Liver (tissue), 3 donors: ENCODE data around the gene CDH26.

Experiments used
- FOXA1 ChIP-seq: IDR thresholded peaks from 2 replicates; pipeline ENCODE4 v1.6.1; 2016; ENCODE audit warnings: antibody characterized with exemption
- GABPA ChIP-seq, 2 donors: IDR thresholded peaks in 1 of 2; conservative IDR thresholded peaks in 1 of 2; 2 replicates each; pipeline ENCODE4 v1.6.1; 2016; ENCODE audit warnings: antibody characterized with exemption in 2 of 2, mild to moderate bottlenecking in 1 of 2, moderate library complexity in 1 of 2
- RXRA ChIP-seq, 2 donors: IDR thresholded peaks; 2 replicates each; pipeline ENCODE4 v1.6.1; 2017 to 2018; ENCODE audit warnings: antibody characterized with exemption in 2 of 2, mild to moderate bottlenecking in 1 of 2
- YY1 ChIP-seq: IDR thresholded peaks from 2 replicates; pipeline ENCODE4 v1.6.1; 2016; ENCODE audit warnings: antibody characterized with exemption, mild to moderate bottlenecking
- TF ChIP-seq, protein P1 (sequence below): IDR thresholded peaks from 2 replicates; pipeline ENCODE4 v1.6.1; 2016; ENCODE audit warnings: antibody characterized with exemption
- TF ChIP-seq, protein P2 (sequence below): fragments of 150-350 bp; IDR thresholded peaks from 2 replicates; pipeline ENCODE4 v1.5.1; 2017; ENCODE audit warnings: improper control_type of control experiment, low read depth, low read length; ENCODE audit not compliant: missing input control
- donor health status: healthy.
- donor health status: healthy.

DNA sequence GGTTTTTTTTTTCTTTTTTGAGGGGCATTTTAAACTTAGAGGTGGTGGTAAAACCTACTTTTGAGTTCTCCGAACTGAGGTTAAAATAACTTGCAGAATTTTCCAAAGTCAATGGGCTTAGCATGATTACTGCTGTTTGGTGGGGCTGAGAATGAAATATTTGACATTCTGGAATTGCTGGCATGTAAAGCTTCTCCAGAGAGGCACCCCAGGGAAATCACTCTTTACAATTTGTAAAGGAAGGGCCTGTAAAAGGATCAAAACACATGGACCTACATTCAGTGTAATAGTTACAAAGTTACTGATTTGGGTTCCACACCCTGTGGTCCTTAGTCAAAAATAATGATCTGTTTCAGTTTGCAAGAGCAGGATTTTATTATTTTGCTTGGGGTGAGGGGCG is 12.5 kb upstream of the CDH26 start:
- TF ChIP-seq, protein P1, sequence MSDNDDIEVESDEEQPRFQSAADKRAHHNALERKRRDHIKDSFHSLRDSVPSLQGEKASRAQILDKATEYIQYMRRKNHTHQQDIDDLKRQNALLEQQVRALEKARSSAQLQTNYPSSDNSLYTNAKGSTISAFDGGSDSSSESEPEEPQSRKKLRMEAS: no peak
- TF ChIP-seq, protein P2, sequence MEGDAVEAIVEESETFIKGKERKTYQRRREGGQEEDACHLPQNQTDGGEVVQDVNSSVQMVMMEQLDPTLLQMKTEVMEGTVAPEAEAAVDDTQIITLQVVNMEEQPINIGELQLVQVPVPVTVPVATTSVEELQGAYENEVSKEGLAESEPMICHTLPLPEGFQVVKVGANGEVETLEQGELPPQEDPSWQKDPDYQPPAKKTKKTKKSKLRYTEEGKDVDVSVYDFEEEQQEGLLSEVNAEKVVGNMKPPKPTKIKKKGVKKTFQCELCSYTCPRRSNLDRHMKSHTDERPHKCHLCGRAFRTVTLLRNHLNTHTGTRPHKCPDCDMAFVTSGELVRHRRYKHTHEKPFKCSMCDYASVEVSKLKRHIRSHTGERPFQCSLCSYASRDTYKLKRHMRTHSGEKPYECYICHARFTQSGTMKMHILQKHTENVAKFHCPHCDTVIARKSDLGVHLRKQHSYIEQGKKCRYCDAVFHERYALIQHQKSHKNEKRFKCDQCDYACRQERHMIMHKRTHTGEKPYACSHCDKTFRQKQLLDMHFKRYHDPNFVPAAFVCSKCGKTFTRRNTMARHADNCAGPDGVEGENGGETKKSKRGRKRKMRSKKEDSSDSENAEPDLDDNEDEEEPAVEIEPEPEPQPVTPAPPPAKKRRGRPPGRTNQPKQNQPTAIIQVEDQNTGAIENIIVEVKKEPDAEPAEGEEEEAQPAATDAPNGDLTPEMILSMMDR: no peak
- TF ChIP-seq RXRA (IDR thresholded peaks at IDR 0.05) (no peak), FOXA1 (no peak), GABPA (IDR thresholded peaks at IDR 0.05 in 1 of 2, conservative IDR thresholded peaks at IDR 0.05 in 1 of 2) (no peak), YY1 (no peak)
